NCI-H1048 (cell line): ENCODE measurements around the gene TRPV3.

Experiments
- DNase-seq: peaks from one replicate; lab custom pipeline; 2025; lab: John Stamatoyannopoulos, UW

The TRPV3 gene

DNA sequence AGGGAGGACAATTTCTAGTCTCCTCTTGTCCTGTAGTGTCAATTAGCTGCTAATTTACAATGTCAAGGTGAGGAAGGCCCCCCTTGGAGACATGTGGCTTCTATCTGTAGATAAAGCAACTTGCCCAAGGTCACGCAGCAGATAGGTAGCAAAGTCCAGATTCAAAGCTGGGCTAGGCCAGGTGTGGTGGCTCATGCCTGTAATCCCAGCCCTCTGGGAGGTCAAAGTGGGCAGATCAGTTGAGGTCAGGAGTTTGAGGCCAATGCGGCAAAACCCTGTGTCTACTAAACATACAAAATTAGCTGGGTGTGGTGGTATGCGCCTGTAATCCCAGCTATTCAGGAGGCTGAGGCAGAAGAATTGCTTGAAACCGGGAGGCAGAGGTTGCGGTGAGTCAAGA is 11.1 kb downstream of the TRPV3 start:
- no peak for DNase-seq

DNA sequence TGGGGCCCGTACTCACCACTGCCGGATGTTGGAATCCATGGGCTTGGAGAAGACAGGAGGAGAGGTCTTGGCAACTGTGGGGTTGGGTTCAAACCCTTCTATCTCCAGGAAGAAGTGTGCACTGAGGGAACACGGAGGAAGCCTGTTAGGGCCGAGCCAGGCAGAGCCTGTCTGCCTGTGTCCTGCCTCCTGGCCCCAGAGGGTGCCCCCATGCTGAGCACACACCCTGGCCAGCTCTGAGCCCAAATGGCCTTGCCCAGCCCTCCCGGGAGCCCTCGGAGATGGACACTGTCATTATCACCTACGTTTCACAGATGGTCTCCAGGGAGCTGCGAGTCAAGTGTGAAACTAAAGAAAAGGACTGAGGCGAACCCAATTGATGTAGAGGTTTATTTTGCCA is 12.5 kb downstream of the TRPV3 start:
- no peak for DNase-seq

DNA sequence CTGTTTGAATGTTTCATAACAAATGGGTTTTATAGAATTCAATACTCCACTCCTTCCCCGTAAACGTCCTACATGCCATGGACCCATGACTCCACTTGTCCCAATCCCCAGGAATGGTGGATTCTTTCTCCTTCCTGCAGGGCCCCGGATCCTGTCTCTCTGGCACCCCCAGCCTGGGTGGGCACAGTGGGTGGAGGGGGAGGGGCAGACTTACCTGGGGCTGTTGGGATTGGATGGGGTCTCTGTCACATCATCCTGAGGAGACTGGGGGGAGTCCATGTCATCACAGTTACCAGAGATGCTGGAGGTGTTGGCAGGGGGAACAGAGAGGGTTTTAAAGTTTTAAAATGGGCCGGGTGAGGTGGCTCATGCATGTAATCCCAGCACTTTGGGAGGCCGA is 13.2 kb downstream of the TRPV3 start:
- no peak for DNase-seq

- DNase-seq = no peak
Observed at GRCh38 chr17:3543453-3543852, 14.2 kb downstream of the TRPV3 start.

DNA sequence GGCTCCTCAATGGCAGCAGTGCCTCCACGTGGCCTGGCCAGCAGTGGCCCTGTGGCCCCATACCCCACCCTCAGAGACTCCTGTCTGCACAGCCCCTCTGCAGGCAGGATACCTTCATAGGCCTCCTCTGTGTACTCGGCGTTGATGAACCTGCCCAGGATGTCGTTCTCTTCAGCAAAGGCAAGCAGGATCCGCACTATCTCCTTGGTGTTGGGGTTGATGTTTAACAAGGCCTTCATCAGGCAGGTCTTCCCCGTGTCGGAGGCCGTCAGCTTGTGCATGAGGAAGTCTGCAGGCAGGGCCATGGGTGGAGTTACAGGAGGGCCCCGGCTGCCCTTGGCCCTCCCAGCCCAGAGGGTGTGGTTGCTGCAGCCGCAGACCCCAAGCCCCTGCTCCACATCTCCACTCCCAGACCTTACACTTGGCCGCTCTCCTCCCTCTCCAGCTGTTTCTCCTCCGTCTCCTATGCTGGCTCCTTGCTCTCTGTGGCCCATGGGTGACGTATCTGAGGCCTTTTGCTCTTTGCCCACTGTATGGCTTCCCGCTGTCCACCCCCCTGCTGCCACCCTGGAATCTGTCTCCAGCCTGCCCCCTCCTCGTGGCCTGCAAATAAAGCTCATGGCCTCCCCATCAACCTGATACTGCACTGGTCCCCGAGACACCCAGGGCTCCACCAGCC is 15.1 kb downstream of the TRPV3 start:
- no peak for DNase-seq

DNA sequence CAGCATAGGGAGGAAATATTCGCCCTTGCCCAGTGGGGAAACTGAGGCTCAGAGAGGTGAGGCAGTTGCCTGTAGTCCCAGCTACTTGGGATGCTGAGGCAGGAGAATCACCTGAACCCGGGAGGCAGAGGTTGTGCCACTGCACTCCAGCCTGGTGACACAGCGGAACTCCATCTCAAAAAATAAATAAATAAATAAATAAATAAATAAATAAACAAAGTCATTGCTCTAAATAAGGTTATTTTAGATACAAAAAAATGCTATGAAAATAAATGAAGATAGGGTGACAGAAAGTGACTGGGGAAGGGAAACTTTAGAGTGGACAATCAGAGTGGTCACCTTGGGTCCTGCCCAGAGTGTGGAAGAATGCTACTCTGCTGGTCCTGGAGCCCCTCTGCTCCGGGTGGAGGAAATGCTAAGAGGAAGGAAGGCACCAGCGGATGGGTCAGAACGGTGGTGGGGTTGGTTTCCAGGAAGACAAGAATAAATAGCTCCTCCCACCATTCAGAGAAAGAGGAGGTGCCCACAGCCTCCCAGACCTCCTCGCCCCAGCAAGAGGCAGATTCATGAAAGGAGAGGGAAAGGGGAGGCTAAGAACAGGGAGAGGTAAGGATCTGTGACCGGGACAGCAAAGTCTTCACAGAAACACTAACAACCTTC is 17.6 kb downstream of the TRPV3 start:
- no peak for DNase-seq

GRCh38 chr17:3536716-3537115 is 20.9 kb downstream of the TRPV3 start:
- DNase-seq = no peak

DNA sequence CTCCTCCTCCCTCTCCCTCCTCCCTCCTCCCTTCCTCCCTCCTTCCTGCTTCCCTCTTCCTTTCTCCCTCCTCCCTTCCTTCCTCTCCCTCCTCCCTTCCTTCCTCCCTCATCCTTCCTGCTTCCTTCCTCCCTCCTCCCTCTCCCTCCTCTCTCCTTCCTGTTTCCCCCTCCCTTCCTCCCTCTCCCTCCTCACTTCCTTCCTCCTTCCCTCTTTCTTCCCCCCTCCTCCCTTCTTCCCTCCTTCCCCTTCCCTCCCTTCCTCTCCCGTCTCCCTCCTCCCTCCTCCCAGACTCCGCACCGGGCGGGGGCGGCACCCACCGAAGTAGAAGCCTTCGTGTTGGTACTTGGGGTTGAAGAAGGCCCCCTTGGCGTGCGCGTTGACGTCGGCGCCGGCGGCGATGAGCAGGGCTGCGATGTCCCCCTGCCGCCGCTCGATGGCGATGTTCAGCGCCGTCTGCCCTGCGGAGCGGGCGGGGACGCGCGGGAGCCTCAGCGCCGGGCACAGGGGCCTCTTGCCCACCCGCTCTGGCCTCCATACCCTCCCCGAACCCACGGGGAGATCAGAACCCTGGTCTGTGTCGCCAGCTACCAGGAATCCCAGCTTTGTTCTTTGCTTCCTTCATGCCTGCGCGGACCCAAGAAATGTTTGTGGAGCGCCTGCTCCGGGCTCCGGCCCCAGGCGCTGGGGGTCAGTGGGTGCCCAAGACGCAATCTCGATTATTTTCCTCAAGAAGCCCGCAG is 22.2 kb downstream of the TRPV3 start:
- DNase-seq = no peak

DNA sequence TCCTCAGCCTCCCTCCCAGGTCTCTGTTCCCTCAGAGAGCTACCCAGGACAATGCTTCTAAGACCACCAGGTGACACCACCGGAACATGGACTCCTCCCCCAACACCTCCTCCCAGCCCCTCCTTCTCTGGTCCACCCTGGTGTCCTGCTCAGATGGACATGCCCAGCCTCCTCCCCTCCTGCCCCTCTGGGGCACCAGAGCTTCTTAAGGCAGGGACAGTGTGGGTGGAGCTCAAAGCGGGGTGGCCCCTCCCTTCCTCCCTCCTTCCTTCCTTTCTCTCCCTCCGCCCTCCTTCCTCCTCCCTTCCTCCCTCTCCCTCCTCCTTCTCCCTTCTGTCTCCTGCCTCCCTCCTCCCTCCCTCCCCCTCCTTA is 22.7 kb downstream of the TRPV3 start:
- DNase-seq = no peak

DNA sequence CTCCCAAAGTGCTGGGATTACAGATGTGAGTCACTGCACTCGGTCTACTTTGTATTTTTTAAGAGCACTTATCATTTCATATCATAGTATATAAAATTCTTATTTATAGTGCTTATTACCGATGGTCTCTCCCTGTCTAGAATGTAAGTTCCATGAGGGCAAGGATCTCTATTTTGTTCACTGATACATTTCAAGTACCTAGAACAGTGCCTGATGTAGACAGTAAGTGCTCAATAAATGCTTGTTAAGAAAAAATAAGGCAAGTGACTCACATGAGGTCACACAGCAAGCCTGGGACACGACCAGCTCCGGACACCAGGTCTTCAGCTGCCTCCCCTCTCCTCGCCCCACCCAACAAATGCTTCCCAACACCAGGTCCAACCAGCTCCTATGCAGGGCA is 23.9 kb downstream of the TRPV3 start:
- DNase-seq = no peak

DNA sequence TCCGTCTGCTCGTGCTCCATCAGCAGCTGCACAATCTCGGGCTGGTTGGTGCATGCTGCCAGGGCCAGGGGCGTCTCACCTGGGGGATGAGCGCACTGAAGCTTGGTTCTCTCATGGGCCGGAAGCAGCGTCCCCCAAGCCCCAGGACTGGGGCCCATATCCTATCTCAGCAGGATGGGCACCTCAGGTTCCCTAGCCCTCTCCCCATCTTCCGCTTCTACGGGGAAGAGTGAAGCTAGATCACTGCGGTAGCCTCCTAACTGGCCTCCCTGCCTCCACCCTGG is 24.8 kb downstream of the TRPV3 start:
- DNase-seq = no peak

GRCh38 chr17:3532106-3532858 is 25.3 kb downstream of the TRPV3 start:
- DNase-seq = no peak

DNA sequence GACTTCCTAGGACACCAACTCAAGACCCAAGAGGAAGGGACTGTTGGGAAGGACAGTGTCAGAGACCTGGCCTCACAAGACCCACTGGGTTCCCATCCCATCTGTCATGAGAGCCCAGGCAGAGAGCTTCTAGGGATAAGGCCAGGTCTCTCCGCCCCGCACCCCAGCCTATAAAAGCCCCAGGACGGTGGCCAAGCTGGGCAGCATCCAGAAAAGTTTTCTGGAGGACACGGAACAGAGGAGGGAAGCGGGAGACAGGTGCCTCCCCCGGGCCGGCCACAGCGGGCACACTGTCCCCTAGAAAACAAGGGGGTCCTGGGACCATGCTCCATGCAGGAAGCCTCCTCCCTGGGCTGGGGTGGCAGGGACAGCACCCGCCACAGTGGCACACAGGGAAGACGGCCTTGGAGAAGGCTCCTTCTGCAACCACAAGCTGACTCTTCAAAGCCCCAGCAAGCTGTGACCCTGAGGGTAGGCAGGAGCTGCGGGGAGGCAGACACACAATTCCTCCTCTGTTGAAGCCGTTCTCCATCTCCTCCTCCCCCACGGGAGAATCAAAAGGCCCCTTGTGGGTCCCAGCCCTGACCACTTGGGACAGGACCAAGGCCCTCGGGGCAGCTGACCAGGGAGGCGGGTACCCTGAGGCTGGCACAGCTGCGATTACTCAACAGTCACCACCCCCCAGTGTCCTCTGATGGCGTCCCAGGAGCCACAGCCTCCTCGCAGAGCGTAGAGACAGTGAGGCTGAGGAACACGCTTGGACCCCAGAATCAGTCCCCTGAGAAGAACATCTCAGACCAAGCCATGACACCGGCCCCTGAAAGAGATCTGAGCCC is 26.1 kb downstream of the TRPV3 start:
- no peak for DNase-seq

DNA sequence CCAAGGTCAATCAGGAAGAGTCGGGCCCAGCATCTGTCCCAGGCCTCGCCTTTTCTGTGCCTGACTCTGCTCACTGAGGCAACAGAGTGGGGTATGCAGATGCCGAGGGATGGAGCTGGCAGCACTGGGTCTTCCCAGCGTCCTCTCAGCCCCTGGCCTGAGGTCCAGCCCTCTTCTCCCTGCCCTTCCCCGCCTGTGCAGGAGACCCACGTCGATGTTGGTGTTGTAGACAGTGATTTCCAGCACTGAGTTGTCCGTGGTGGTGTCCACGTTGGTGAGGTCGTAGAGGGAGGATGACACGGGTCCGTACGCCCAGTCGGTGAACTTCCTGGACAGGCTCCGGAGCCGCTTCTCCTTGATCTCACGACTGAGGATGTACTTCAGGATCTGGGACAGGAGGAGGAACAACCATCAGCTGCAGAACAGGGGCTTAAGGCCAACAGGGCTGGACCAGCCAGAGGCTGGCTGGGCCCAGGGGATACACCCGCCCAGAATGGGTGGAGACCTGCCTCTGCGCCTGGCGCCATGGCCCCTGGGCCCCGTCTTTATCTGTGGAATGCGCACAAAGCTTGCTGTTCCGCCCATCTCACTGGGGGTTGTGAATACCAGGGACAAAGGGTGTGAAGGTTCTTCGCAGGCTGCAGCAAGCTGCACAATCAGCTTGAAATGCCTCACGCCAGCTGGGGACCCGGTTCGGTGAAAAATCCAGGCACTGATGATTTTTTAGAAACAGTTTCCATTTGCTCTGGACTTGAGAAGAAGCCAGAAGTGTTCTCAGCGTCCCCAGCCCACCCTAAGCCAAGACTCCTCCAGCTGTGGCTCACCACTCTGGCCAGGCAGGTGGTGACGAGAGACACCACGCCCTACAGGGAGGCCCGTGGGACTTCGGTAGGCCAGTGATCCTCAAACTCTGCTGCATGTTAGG is 27.5 kb downstream of the TRPV3 start:
- DNase-seq = no peak

DNA sequence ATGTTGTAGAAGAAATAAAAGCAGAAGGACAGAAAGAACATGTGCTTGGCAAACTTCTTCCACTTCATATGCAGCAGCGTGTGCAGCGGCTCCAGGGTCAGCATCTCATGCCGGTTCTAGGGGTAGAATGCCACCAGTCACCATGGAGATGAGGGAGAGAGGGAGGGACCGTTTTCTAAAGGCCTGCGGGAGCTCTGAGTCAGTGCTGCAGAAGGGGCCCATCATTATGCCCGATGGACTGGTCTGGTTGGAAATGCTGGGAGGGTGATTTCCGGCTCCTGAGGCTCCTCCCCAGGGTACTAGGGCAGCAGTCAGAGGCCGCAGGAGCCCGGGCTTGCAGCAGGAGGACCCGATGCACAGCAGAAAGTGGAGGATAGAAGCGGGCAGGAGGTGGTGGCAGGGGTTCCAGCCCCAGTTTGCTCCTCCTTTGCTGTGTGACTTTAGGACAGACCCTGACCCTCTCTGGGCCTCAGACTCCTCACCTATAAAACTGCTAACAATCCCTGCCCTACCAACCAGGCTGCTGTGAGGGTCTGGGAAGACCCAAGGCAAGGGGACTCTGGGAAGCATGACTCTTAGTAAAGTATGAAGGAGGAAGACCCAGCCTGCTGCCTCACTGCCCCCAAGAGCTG is 28.6 kb downstream of the TRPV3 start:
- no peak for DNase-seq

DNA sequence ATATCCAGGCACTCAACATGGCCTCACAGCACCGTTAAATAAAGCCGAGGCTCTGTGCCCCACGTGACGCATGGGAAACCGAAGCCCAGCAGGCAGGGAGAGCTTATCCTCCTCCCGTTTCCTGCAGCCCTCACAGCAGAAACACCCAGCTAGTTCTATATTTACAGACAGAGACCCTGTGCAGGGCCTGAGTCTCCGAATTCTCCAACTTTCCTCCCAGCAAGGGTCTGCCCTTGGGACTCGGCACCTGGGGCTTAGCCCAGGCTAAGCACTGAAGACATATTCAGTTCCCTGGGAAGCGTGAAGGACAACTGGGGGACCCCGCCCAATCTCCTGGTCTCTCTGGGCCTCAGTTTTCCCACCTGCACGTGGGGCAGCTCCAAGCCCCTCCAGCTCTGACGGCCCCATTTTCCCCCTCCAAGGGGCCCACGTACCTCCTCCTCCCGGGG is 29.2 kb downstream of the TRPV3 start:
- DNase-seq = no peak

GRCh38 chr17:3527896-3528295 is 29.7 kb downstream of the TRPV3 start:
- no peak for DNase-seq

DNA sequence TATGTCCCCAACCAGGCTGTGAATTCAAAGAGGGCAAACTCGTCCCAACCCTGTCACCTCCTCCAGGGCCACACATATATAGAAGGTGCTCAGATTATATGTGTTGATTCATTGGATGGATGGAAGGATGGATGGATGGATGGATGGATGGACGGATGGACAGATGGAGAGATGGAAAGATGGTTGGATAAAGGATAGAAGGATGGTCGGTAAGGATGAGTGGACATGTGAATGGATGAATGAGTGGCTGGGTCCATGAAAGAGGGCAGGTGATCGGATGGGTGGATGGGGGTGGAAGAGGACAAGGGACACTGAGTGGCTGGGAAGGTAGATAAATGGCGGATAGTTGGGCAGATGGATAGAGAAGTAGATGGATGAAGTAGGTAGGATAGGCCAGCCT is 30.1 kb downstream of the TRPV3 start:
- no peak for DNase-seq

DNA sequence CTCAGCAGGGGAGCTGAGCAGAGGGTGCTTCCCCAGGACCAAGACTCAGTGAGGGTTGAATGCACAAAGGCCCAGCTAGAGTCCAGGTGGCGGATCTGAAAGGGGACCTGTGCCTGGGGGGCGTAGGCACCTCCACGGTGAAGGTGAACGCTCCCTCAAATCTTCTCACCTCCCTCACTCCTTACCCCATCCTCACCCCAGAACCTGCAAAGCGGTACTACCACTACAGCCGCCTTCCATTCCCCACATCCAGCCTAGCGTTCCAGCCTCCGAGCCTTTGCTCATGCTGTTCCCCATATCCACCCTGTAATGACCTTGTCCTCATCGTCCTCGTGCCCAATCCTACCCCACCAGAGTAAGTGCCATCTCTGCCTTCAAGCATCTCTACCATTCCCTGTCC is 30.6 kb downstream of the TRPV3 start:
- no peak for DNase-seq

GRCh38 chr17:3526491-3526890 is 31.1 kb downstream of the TRPV3 start:
- no peak for DNase-seq
